CD1c-positive myeloid dendritic cell (primary cell): ENCODE measurements around the gene DDX6.
A peak's percentile ranks its signal among the peaks of the same experiment; 100 is the strongest.

ENCODE experiments used
- DNase-seq: peaks from one replicate; pipeline ENCODE4 v3.0.0-alpha.2; 2016; ENCODE audit errors: extremely low spot score

DDX6 gene

DNA sequence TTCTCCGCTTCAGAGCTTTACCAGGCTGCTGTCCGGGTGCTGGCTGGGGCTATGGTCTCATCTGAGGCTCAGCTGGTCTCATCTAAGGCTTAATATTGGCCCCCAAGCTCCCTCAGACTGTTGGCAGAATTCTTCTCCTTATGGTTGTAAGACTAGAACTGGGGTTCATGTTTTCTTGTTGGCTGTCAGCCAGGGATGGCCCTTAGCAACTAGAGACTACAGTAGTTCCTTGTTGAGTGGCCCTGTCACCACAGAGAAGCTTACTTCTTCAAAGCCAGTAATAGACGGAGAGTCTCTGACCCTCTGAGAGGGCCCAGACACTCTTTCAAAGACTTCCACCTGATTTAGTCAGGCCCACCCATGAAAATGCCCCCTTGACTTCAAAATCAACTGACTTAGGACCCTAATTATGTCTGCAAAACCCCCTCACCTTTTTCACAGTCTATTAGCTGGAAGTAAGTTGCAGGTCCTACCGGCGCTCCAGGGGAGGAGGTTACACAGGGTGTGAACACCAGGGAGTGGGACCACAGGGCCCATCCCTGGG is 87.3 kb downstream of the DDX6 start:
- peak; percentile 81 for DNase-seq

DNA sequence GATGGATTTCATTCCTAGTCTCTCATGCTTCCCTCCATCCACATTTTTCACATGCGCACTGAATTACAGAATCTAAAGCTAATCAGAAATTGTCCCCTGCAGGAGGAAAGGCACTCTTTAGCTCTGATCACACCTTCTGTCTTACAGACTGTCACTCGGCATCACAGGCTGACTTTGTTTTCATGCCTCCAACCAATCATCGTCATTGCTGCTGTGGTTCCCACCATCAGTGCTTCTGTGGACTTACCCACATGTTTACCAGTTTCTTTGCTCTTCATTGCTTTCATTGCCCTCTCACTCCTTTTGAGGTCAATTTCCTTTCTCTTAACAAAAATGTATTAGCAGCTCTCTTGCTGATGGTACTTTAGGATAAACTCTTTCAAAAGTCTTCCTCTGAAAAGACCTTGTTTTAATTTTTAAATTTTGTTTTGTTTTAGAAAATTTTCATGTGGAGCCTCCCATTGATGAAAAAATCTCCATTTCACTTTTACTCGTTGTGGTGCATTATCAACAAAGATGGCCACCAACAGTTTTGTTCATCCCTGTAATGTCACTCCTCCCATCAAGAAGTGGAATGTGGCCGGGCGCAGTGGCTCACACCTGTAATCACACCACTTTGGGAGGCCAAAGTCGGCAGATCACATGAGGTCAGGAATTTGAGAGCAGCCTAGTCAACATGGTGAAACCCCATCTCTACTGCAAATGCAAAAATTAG is 91.3 kb downstream of the DDX6 start:
- peak; percentile 44 for DNase-seq
